AG08396 (cell line): Measurements from ENCODE around the gene EML4.

ENCODE experiments used
- DNase-seq: peaks from one replicate; pipeline ENCODE4 v3.0.0; 2012; ENCODE audit warnings: low spot score, mixed read lengths

EML4 gene

GRCh38 chr2:42225573-42225972 lies 56.4 kb downstream of the EML4 start:
- DNase-seq: no peak

- no peak for DNase-seq
These were observed 58.3 kb downstream of the EML4 start for GRCh38 chr2:42227491-42227890.

- DNase-seq: no peak
These were observed 58.9 kb downstream of the EML4 start for GRCh38 chr2:42228101-42228500.

GRCh38 chr2:42229949-42230348 lies 60.8 kb downstream of the EML4 start:
- no peak for DNase-seq

- no peak for DNase-seq
These were observed 61.7 kb downstream of the EML4 start for GRCh38 chr2:42230891-42231290.

- no peak for DNase-seq
These were observed 62.9 kb downstream of the EML4 start for GRCh38 chr2:42232024-42232423.

- DNase-seq: no peak
These were observed 64.9 kb downstream of the EML4 start for GRCh38 chr2:42233976-42234441.

- no peak for DNase-seq
These were observed 67.8 kb downstream of the EML4 start for GRCh38 chr2:42236911-42237310.

- no peak for DNase-seq
These were observed 69.6 kb downstream of the EML4 start for GRCh38 chr2:42238644-42239288.

GRCh38 chr2:42239289-42239661 lies 70.1 kb downstream of the EML4 start:
- DNase-seq: no peak

- DNase-seq: no peak
These were observed 70.7 kb downstream of the EML4 start for GRCh38 chr2:42239811-42240210.

- DNase-seq: no peak
These were observed 72.4 kb downstream of the EML4 start for GRCh38 chr2:42241517-42241916.

- DNase-seq: no peak
These were observed 74.1 kb downstream of the EML4 start for GRCh38 chr2:42243297-42243696.

GRCh38 chr2:42244520-42244919 lies 75.4 kb downstream of the EML4 start:
- DNase-seq: no peak

- no peak for DNase-seq
These were observed 76.2 kb downstream of the EML4 start for GRCh38 chr2:42245396-42245795.

GRCh38 chr2:42246562-42246961 lies 77.4 kb downstream of the EML4 start:
- DNase-seq: no peak

GRCh38 chr2:42248846-42249245 lies 79.7 kb downstream of the EML4 start:
- no peak for DNase-seq

GRCh38 chr2:42249284-42249683 lies 80.1 kb downstream of the EML4 start:
- no peak for DNase-seq

- no peak for DNase-seq
These were observed 80.7 kb downstream of the EML4 start for GRCh38 chr2:42249887-42250286.

GRCh38 chr2:42250925-42251324 lies 81.8 kb downstream of the EML4 start:
- no peak for DNase-seq

GRCh38 chr2:42252464-42252863 lies 83.3 kb downstream of the EML4 start:
- no peak for DNase-seq

GRCh38 chr2:42254186-42254895 lies 85.2 kb downstream of the EML4 start:
- no peak for DNase-seq

GRCh38 chr2:42256505-42256904 lies 87.4 kb downstream of the EML4 start:
- DNase-seq: no peak
